Colonic mucosa (tissue), 4 donors: ENCODE results near the gene DNAJB13. TPM values are rescaled to one million over a fixed set of nuclear protein-coding genes. Genes with fewer than 3 reads are reported as not detected.

Source experiments
- DNase-seq: peaks from one replicate; pipeline ENCODE4 v3.0.0-alpha.2; 2020
- H3K27ac ChIP-seq: fragments of 200-600 bp; one replicate; pipeline ENCODE4 v1.8.0; 2021
- H3K27me3 ChIP-seq: fragments of 200-600 bp; one replicate; pipeline ENCODE4 v1.8.0; 2021
- H3K36me3 ChIP-seq: fragments of 200-600 bp; one replicate; pipeline ENCODE4 v1.8.0; 2021
- H3K4me1 ChIP-seq: fragments of 200-600 bp; one replicate; pipeline ENCODE4 v1.8.0; 2021; ENCODE audit warnings: mild to moderate bottlenecking
- H3K4me3 ChIP-seq: fragments of 200-600 bp; one replicate; pipeline ENCODE4 v1.8.0; 2021
- H3K9ac ChIP-seq, 2 donors: one replicate each; pipeline ENCODE4 v1.7.0; 2013; ENCODE audit warnings: control low read depth in 2 of 2, low read depth in 2 of 2, low read length in 2 of 2
- H3K9me3 ChIP-seq: fragments of 200-600 bp; one replicate; pipeline ENCODE4 v1.8.0; 2021
- CTCF ChIP-seq: fragments of 200-600 bp; IDR thresholded peaks from one replicate; pipeline ENCODE4 v1.8.0; 2022; ENCODE audit warnings: antibody characterized with exemption, mild to moderate bottlenecking
- intact Hi-C: fragments of 100-400 bp; cut with DNase I; formaldehyde crosslinking; loops from one replicate; pipeline ENCODE4 v1.14.1; 2022
- total RNA-seq, 2 donors: library from RNA; stranded (reverse); fragmentation: NEBNext Ultra II Directional in 1 of 2; extraction: Animal tissue kit (Norgen Biotek cat#: 25700) in 1 of 2; gene quantifications; one replicate each; pipeline ENCODE4 v1.2.1, GENCODE V29; 2021
- donor health status: healthy.
- donor health status: DM: no; HTN: no; CAD: no.
- donor health status: DM: no; HTN: no; CAD: no.

The DNAJB13 gene
- total RNA-seq, 2 donors from 2014 or later, result not detected

GRCh38 chr11:73999581-74000306 lies 48.9 kb downstream of the DNAJB13 start:
- Histone ChIP-seq H3K27me3 (no peaks in the 10 kb centered on the region), H3K9ac (no peak overlapping the region), H3K4me1 (no peaks in the 10 kb centered on the region), H3K4me3 (no peak overlapping the region), H3K9me3 (no peaks in the 10 kb centered on the region), H3K27ac (no peak overlapping the region), H3K36me3 (no peaks in the 10 kb centered on the region)
- TF ChIP-seq CTCF, result no peak
- no peak for DNase-seq
- intact Hi-C loops, result no loop called here

- no peaks in the 10 kb centered on the region for H3K36me3 ChIP-seq
- no peaks in the 10 kb centered on the region for H3K27me3 ChIP-seq
- H3K4me1 ChIP-seq, result no peaks in the 10 kb centered on the region
- H3K4me3 ChIP-seq, result no peak overlapping the region
- no peak overlapping the region for H3K9ac ChIP-seq
- intact Hi-C loops, result no loop called here
- no peak for TF ChIP-seq CTCF
- DNase-seq, result no peak
- no peak overlapping the region for H3K27ac ChIP-seq
- H3K9me3 ChIP-seq, result no peaks in the 10 kb centered on the region
Observed at GRCh38 chr11:74000307-74001133, 49.7 kb downstream of the DNAJB13 start.

GRCh38 chr11:74001822-74002286 lies 51.0 kb downstream of the DNAJB13 start:
- Histone ChIP-seq H3K27me3 (no peaks in the 10 kb centered on the region), H3K27ac (no peak overlapping the region), H3K9me3 (no peaks in the 10 kb centered on the region), H3K4me3 (no peak overlapping the region), H3K36me3 (no peaks in the 10 kb centered on the region), H3K9ac (no peak overlapping the region), H3K4me1 (no peaks in the 10 kb centered on the region)
- intact Hi-C loops, result no loop called here
- no peak for DNase-seq
- TF ChIP-seq CTCF, result no peak

- H3K9ac ChIP-seq, result no peak overlapping the region
- H3K4me1 ChIP-seq, result no peaks in the 10 kb centered on the region
- no peak overlapping the region for H3K4me3 ChIP-seq
- DNase-seq, result no peak
- H3K36me3 ChIP-seq, result no peaks in the 10 kb centered on the region
- intact Hi-C loops, result no loop called here
- no peaks in the 10 kb centered on the region for H3K9me3 ChIP-seq
- TF ChIP-seq CTCF, result no peak
- no peak overlapping the region for H3K27ac ChIP-seq
- no peaks in the 10 kb centered on the region for H3K27me3 ChIP-seq
Observed at GRCh38 chr11:74002832-74003231, 52.0 kb downstream of the DNAJB13 start.

- Histone ChIP-seq H3K9me3 (no peaks in the 10 kb centered on the region), H3K27ac (no peak overlapping the region), H3K4me3 (no peak overlapping the region), H3K4me1 (no peaks in the 10 kb centered on the region), H3K36me3 (no peaks in the 10 kb centered on the region), H3K27me3 (no peaks in the 10 kb centered on the region), H3K9ac (no peak overlapping the region)
- no peak for TF ChIP-seq CTCF
- no peak for DNase-seq
- intact Hi-C loops, result no loop called here
Observed at GRCh38 chr11:74004046-74004695, 53.3 kb downstream of the DNAJB13 start.
